ENCODE data around the gene CRIM1. TPM values are rescaled to one million over a fixed set of nuclear protein-coding genes. Genes with fewer than 3 reads are reported as not detected.
A peak's percentile ranks its signal among the peaks of the same experiment; 100 is the strongest.

CRIM1 gene
- polyA plus RNA-seq, 1 donor, result 35.6 TPM

DNA sequence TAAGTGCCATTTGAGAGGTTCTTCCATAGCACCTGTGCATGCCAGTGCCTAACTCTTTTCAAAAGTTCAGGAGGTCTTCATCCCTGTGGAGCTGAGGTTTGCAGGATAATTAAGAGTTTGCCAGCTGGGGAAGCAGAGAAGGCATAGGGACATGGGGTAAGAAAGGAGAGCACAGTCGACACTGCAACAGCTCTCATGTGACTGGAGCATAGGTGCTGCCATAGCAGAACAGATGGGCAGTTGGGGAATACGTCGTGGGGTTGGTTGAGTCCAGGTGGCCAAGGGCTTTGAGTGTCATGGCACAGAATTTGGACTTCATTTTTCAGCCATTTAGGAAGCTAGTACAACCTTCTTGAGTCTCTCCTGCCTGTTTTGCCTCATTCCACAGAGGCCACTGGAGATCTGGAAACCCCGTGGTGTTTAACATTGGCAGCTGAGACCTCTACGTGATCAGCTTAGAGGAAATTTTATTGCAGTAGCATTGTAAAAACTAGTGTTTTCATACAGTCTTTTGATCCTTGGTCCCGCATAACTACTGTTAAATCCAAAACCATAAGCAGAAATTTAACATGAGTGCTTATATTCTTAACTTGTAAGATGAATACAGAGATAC, 65.1 kb downstream of the CRIM1 start:
- H3K9me3 ChIP-seq (ENCODE audit: control insufficient read depth, low read depth, low read length), result no peaks in the 10 kb centered on the region
- H3K36me3 ChIP-seq (ENCODE audit: control insufficient read depth, insufficient read depth, low read length), result peaks cover 3% of the 10 kb centered on the region
- no peak overlapping the region for H3K4me3 ChIP-seq (ENCODE audit: low read length)
- no peak overlapping the region for H3K27ac ChIP-seq (ENCODE audit: low read length)
- DNase-seq, result no peak
- no peaks in the 10 kb centered on the region for H3K27me3 ChIP-seq (ENCODE audit: control insufficient read depth, insufficient read depth, low read length)
- WGBS (ENCODE audit: insufficient coverage, low lambda C conversion rate), result no CpG with 5 or more reads among the region's 6 CpGs
- H3K4me1 ChIP-seq (ENCODE audit: control insufficient read depth, insufficient read depth, low read length), result peaks cover 11% of the 10 kb centered on the region

DNA sequence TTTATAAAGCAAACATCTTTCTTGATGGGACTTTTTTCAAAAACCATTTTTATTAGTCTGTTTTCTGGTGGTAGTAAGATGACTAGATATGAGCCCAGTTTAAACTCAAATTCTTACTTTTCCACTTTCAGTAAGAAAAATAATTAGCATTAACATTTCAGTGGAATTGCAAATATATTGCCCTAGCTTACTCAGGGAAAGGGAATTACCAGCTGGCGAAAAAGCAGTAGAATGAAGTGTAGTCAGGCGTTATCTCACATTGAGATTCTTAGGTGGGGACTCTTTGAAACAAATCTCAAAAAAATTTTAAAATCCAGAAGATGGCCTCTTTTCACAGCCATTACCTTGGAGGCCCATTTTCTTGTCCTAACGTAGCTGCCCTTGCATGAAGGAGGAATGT, 65.8 kb downstream of the CRIM1 start:
- Histone ChIP-seq H3K27ac (ENCODE audit: low read length) (no peak overlapping the region), H3K9me3 (ENCODE audit: control insufficient read depth, low read depth, low read length) (no peaks in the 10 kb centered on the region), H3K4me3 (ENCODE audit: low read length) (no peak overlapping the region), H3K27me3 (ENCODE audit: control insufficient read depth, insufficient read depth, low read length) (no peaks in the 10 kb centered on the region), H3K4me1 (ENCODE audit: control insufficient read depth, insufficient read depth, low read length) (peaks cover 11% of the 10 kb centered on the region), H3K36me3 (ENCODE audit: control insufficient read depth, insufficient read depth, low read length) (peaks cover 5% of the 10 kb centered on the region)
- 100% methylated on average over 1 of the region's 3 CpGs for WGBS (ENCODE audit: insufficient coverage, low lambda C conversion rate)
- DNase-seq, result no peak

DNA sequence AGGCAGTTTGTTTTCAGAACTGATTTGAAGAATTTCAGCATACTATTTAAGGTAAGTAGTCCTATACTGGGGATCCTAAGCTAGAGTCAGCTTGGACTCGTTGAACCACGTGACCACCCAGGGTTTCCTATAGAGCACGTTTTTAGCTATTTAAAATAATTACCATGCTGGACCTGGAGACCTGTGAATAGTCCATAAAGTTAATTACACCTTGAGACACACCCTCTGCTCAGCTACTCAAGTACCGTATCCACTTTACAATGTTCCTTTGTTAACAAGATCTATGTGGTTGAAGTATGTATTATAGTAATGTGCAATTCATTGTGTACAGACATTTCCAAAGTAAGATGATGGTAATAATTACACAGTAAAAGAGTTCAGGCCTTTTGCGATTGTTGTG, 67.6 kb downstream of the CRIM1 start:
- Histone ChIP-seq H3K27me3 (ENCODE audit: control insufficient read depth, insufficient read depth, low read length) (no peaks in the 10 kb centered on the region), H3K36me3 (ENCODE audit: control insufficient read depth, insufficient read depth, low read length) (peaks cover 9% of the 10 kb centered on the region), H3K9me3 (ENCODE audit: control insufficient read depth, low read depth, low read length) (no peaks in the 10 kb centered on the region), H3K4me3 (ENCODE audit: low read length) (no peak overlapping the region), H3K27ac (ENCODE audit: low read length) (peak overlapping the region; percentile 35), H3K4me1 (ENCODE audit: control insufficient read depth, insufficient read depth, low read length) (peaks cover 7% of the 10 kb centered on the region)
- DNase-seq, result peak; percentile 42 to 83
- 33% methylated on average over 1 of the region's 5 CpGs for WGBS (ENCODE audit: insufficient coverage, low lambda C conversion rate)

DNA sequence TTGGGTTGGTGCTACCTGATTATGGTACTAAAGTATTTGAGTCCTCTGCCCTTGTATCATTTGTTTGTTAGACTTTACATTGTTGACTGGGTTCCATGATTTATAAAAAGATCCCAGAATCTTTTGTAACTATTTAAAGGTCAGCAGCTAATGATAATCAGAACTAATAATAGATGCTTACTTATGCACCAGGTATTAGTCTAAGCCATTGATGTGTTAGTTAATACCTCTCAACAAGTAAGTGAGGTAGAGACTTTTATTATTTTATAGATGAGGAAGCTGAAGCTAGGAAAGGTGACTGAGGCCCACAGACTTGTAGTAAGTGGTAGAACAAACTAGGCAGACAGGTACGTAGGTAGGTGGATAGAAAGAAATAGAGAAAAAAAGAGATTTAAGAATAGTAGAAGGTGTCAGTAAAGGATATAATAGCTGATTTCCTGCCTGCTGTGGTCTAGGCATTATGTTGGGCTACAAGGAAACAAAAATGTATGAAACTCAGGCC, 68.1 kb downstream of the CRIM1 start:
- DNase-seq, result no peak
- H3K4me3 ChIP-seq (ENCODE audit: low read length), result no peak overlapping the region
- H3K27ac ChIP-seq (ENCODE audit: low read length), result peak overlapping the region; percentile 35
- H3K27me3 ChIP-seq (ENCODE audit: control insufficient read depth, insufficient read depth, low read length), result no peaks in the 10 kb centered on the region
- H3K36me3 ChIP-seq (ENCODE audit: control insufficient read depth, insufficient read depth, low read length), result peaks cover 9% of the 10 kb centered on the region
- H3K4me1 ChIP-seq (ENCODE audit: control insufficient read depth, insufficient read depth, low read length), result peaks cover 7% of the 10 kb centered on the region
- no peaks in the 10 kb centered on the region for H3K9me3 ChIP-seq (ENCODE audit: control insufficient read depth, low read depth, low read length)
- 86% methylated on average over 1 of the region's 1 CpG for whole genome bisulfite sequencing (ENCODE audit: insufficient coverage, low lambda C conversion rate)

DNA sequence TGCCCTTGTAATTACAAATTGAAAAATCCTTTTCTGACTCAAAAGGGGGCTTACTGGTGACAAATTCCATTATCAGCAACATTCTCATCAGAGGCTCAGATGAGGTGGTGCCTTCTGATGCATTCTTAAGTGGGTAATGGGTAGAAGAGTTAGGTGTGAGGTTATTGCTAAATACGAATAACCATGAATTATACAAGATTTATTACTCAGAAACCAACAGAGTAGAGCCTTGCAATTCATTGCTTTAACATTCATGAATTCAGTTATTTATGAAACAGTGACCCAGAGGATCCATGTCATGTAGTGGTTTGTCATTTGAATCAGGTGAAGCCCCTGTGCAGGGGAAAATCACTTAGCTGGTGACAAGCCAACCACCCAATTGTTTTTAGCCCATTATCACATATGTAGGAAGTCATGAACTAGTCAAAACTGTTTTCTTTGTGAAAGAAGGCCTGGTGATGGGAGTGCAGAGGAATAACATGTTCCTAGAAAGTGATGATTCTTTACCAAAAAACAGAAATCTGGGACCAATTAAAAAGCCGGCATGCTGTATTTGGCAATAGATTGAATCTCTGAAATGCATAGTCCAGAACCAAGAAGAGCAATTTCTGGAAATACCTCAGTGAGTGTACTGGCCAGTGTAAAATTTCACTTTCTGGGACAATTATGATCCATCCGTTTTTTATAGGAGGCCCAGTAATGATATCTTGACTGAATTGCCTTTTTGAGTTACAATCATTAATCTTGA, 70.2 kb downstream of the CRIM1 start:
- Histone ChIP-seq H3K4me3 (ENCODE audit: low read length) (no peak overlapping the region), H3K27me3 (ENCODE audit: control insufficient read depth, insufficient read depth, low read length) (no peaks in the 10 kb centered on the region), H3K9me3 (ENCODE audit: control insufficient read depth, low read depth, low read length) (no peaks in the 10 kb centered on the region), H3K4me1 (ENCODE audit: control insufficient read depth, insufficient read depth, low read length) (peaks cover 7% of the 10 kb centered on the region), H3K36me3 (ENCODE audit: control insufficient read depth, insufficient read depth, low read length) (peaks cover 9% of the 10 kb centered on the region), H3K27ac (ENCODE audit: low read length) (no peak overlapping the region)
- DNase-seq, result no peak
- WGBS (ENCODE audit: insufficient coverage, low lambda C conversion rate), result 86% methylated on average over 2 of the region's 3 CpGs

DNA sequence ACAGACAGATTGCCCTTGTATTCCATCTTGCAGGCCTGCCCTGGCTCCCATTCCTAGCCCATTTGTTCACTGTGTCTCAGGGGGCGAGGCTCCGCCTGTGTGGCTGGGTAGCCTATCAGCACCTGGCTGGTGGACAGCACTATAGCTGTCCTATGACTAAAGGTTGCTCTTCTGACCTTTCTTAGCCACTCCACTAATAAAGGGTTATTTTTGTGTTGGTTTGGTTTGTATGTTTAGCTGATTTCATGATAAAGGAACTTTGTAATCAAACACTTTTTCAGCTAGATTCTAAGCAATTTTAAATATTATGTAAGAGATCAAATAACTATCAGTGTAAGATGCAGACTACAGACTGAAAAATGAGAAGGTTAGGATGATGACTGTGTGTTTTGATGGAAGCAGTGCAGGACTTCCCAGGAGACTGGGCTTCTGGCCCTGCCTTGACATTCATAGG, 72.2 kb downstream of the CRIM1 start:
- Histone ChIP-seq H3K36me3 (ENCODE audit: control insufficient read depth, insufficient read depth, low read length) (peaks cover 9% of the 10 kb centered on the region), H3K27me3 (ENCODE audit: control insufficient read depth, insufficient read depth, low read length) (no peaks in the 10 kb centered on the region), H3K4me1 (ENCODE audit: control insufficient read depth, insufficient read depth, low read length) (peaks cover 7% of the 10 kb centered on the region), H3K9me3 (ENCODE audit: control insufficient read depth, low read depth, low read length) (no peaks in the 10 kb centered on the region), H3K27ac (ENCODE audit: low read length) (no peak overlapping the region), H3K4me3 (ENCODE audit: low read length) (no peak overlapping the region)
- WGBS (ENCODE audit: insufficient coverage, low lambda C conversion rate), result no CpG with 5 or more reads among the region's 2 CpGs
- DNase-seq, result no peak

DNA sequence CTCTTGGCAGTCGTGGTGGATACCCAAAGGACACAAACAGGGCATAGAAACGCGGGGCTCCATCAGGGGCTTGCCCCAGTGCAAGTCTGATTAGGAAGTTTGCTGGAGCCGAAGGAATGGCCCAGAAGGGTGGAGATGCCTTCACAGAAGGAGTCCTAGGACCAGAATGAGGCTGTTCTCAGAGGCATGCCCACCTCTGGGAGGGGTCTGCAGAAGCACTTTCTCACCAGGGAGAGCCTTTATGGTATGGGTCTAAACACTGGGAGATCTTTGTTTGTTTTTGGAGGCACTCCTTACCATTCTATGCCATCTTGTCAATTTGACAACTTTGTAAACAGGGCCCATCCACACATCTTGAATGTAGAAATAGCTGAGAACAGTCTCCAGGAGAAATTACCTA, 75.0 kb downstream of the CRIM1 start:
- no peak overlapping the region for H3K4me3 ChIP-seq (ENCODE audit: low read length)
- H3K9me3 ChIP-seq (ENCODE audit: control insufficient read depth, low read depth, low read length), result no peaks in the 10 kb centered on the region
- no peaks in the 10 kb centered on the region for H3K27me3 ChIP-seq (ENCODE audit: control insufficient read depth, insufficient read depth, low read length)
- no CpG with 5 or more reads among the region's 4 CpGs for WGBS (ENCODE audit: insufficient coverage, low lambda C conversion rate)
- DNase-seq, result no peak
- no peaks in the 10 kb centered on the region for H3K4me1 ChIP-seq (ENCODE audit: control insufficient read depth, insufficient read depth, low read length)
- peaks cover 6% of the 10 kb centered on the region for H3K36me3 ChIP-seq (ENCODE audit: control insufficient read depth, insufficient read depth, low read length)
- H3K27ac ChIP-seq (ENCODE audit: low read length), result no peak overlapping the region

DNA sequence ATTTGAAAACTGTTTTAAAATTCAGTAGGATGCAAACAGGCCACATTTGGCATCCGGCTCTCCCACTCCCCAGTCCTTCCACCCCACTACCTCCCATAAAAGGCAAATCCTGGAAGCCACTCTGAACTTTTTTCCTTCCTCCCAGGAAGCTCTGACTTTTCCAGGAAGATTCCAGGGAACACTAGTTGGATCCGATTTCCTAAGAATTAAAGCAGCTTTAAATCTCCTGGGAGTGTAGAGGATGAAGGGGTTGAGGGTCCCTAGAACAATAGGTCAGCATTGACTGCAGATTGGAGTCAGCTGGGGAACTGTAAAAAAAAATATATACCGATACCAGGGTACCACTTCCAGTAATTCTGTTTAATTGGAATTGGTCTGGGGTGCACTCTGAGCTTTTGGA, 76.9 kb downstream of the CRIM1 start:
- no peaks in the 10 kb centered on the region for H3K4me1 ChIP-seq (ENCODE audit: control insufficient read depth, insufficient read depth, low read length)
- peaks cover 3% of the 10 kb centered on the region for H3K36me3 ChIP-seq (ENCODE audit: control insufficient read depth, insufficient read depth, low read length)
- no peaks in the 10 kb centered on the region for H3K9me3 ChIP-seq (ENCODE audit: control insufficient read depth, low read depth, low read length)
- H3K27ac ChIP-seq (ENCODE audit: low read length), result no peak overlapping the region
- no peak overlapping the region for H3K4me3 ChIP-seq (ENCODE audit: low read length)
- no peaks in the 10 kb centered on the region for H3K27me3 ChIP-seq (ENCODE audit: control insufficient read depth, insufficient read depth, low read length)
- no CpG with 5 or more reads among the region's 3 CpGs for WGBS (ENCODE audit: insufficient coverage, low lambda C conversion rate)
- DNase-seq, result no peak

DNA sequence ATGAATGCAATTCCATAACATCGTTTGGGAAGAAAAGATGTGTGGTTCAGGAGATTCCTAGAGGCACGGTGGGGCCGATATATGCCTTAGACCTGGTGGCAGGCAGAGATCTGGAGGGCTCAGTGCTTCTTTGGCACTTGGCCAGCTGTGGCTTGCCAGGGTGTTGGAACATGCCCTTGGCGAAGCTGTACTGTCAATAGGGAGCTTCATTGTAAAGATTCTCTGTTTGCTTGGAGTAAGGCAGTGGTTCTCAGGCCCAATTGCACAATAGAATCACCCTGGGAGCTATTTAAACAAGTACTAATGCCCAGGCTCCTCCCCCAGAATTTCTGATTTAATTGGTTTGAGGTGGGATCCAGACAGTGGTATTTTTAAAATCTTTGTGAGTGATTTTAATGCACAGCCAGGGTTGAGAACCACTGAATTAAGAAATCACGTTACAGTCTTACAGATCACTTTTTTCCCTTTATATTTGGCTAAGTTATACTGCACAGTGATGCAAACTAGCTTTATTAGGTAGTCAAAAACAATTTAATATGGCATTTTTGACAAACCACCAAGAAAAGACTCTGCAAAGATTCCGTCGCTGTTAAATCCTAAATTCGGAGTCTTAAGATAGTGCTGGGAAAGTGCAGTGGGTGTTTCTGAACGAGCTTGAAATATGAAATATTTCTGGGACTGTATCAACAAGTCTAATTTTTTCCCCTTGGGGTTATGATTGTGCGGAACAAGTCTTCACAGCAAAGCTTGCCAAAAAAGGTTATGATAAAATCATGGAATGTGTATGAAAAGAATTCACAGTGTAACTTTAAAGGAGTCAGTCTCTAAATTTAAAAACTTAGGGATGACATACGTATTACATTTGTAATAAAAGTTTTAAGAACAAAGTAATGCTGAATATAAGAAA, 78.0 kb downstream of the CRIM1 start:
- H3K27ac ChIP-seq (ENCODE audit: low read length), result peak overlapping the region; percentile 24
- WGBS (ENCODE audit: insufficient coverage, low lambda C conversion rate), result 94% methylated on average over 3 of the region's 11 CpGs
- H3K9me3 ChIP-seq (ENCODE audit: control insufficient read depth, low read depth, low read length), result no peaks in the 10 kb centered on the region
- H3K4me1 ChIP-seq (ENCODE audit: control insufficient read depth, insufficient read depth, low read length), result no peaks in the 10 kb centered on the region
- no peaks in the 10 kb centered on the region for H3K27me3 ChIP-seq (ENCODE audit: control insufficient read depth, insufficient read depth, low read length)
- no peak overlapping the region for H3K4me3 ChIP-seq (ENCODE audit: low read length)
- no peaks in the 10 kb centered on the region for H3K36me3 ChIP-seq (ENCODE audit: control insufficient read depth, insufficient read depth, low read length)
- no peak for DNase-seq

DNA sequence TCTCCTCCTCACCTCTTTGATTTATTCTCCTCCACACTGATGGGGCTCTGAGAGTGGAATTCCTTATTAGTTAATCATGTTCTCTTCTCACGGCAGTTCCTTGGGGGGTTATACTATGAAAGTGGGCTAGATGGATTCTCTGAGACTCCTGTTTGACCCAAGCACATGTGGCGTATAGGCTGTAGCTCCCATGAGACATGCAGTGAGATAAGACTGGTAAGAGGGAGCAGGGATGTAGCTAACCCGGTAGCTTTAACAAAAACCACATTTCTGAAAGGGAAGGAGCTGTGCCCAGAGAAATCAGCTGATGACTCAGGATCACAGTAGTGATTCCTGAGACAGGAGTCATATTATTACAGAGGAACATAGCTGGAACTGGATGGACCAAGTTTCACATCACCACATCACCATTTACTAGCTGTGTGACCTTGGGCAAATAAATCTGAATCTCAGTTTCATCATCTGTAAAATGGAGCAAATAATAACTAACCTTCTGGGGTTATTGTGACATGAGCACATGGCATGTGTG, 82.9 kb downstream of the CRIM1 start:
- DNase-seq, result no peak
- Histone ChIP-seq H3K36me3 (ENCODE audit: control insufficient read depth, insufficient read depth, low read length) (peaks cover 21% of the 10 kb centered on the region), H3K4me1 (ENCODE audit: control insufficient read depth, insufficient read depth, low read length) (no peaks in the 10 kb centered on the region), H3K27ac (ENCODE audit: low read length) (no peak overlapping the region), H3K27me3 (ENCODE audit: control insufficient read depth, insufficient read depth, low read length) (no peaks in the 10 kb centered on the region), H3K9me3 (ENCODE audit: control insufficient read depth, low read depth, low read length) (no peaks in the 10 kb centered on the region), H3K4me3 (ENCODE audit: low read length) (no peak overlapping the region)
- WGBS (ENCODE audit: insufficient coverage, low lambda C conversion rate), result no CpG with 5 or more reads among the region's 3 CpGs

Measured in large intestine (tissue), 3 donors.